Uterus (tissue), 4 donors: ENCODE measurements around the gene CELSR1. TPM values are rescaled to one million over a fixed set of nuclear protein-coding genes. Genes with fewer than 3 reads are reported as not detected.

Experiments
- DNase-seq, 2 donors: peaks; one replicate each; pipeline ENCODE4 v3.0.0-alpha.2; 2019 to 2020
- H3K27ac ChIP-seq, 2 donors: fragments of 200-600 bp; sonication (generic); 1 replicate in 1 of 2; 2 replicates in 1 of 2; pipeline ENCODE4 v1.5.1; 2016 to 2018
- H3K27me3 ChIP-seq, 2 donors: fragments of 200-600 bp; sonication (generic); one replicate each; pipeline ENCODE4 v1.5.1; 2018 to 2019; ENCODE audit warnings: control low read depth in 1 of 2
- H3K36me3 ChIP-seq, 2 donors: fragments of 200-600 bp; sonication (generic); one replicate each; pipeline ENCODE4 v1.5.1; 2019; ENCODE audit warnings: control low read depth in 1 of 2
- H3K4me1 ChIP-seq, 2 donors: fragments of 200-600 bp; sonication (generic); one replicate each; pipeline ENCODE4 v1.5.1; 2018 to 2019; ENCODE audit warnings: control low read depth in 1 of 2
- H3K4me3 ChIP-seq, 2 donors: fragments of 200-600 bp; sonication (generic); 1 replicate in 1 of 2; 2 replicates in 1 of 2; pipeline ENCODE4 v1.5.1; 2018 to 2019; ENCODE audit warnings: mild to moderate bottlenecking in 1 of 2
- H3K9me3 ChIP-seq, 2 donors: fragments of 200-600 bp; sonication (generic); one replicate each; pipeline ENCODE4 v1.5.1; 2019; ENCODE audit warnings: control low read depth in 1 of 2
- CTCF ChIP-seq, 4 experiments: fragments of 200-600 bp in 2 of 4; fragments of 450-650 bp in 2 of 4; sonication (generic) in 2 of 4; IDR thresholded peaks; one replicate each; pipeline ENCODE4 v1.5.1; 2016 to 2019; ENCODE audit warnings: antibody characterized with exemption in 4 of 4, mild to moderate bottlenecking in 2 of 4, moderate library complexity in 1 of 4
- POLR2A ChIP-seq, 2 donors: fragments of 450-650 bp; IDR thresholded peaks; one replicate each; pipeline ENCODE4 v1.6.1; 2016; ENCODE audit warnings: antibody characterized with exemption in 2 of 2, mild to moderate bottlenecking in 1 of 2, moderate library complexity in 1 of 2
- intact Hi-C: fragments of 100-400 bp; cut with DNase I; formaldehyde crosslinking; loops from one replicate; pipeline ENCODE4 v1.15.1; 2023; ENCODE audit warnings: low total_unique reads
- total RNA-seq, 4 donors: library from RNA; depleted of rRNA in 3 of 4; stranded (reverse); fragments of >200 nt in 3 of 4; gene quantifications; one replicate each; pipeline versions ENCODE4 v1.1.0 to v1.2.4, GENCODE V29; 2014 to 2023
- donor health status: DM: yes; HTN: yes; CAD: no.

The CELSR1 gene
- total RNA-seq, 4 donors from 2014 or later, result 1.5 to 15.8 (median 8.4) TPM

GRCh38 chr22:46446799-46447198, 90.6 kb downstream of the CELSR1 start:
- no peak for DNase-seq
- H3K27me3 ChIP-seq, result no peaks in the 10 kb centered on the region
- no peak for TF ChIP-seq POLR2A (IDR thresholded peaks at IDR 0.05)
- TF ChIP-seq CTCF (IDR thresholded peaks at IDR 0.05), result no peak
- H3K36me3 ChIP-seq, result no peaks in the 10 kb centered on the region
- intact Hi-C loops, result no loop called here
- no peaks in the 10 kb centered on the region for H3K4me1 ChIP-seq
- H3K27ac ChIP-seq, result no peak overlapping the region
- H3K4me3 ChIP-seq, result no peak overlapping the region
- no peaks in the 10 kb centered on the region for H3K9me3 ChIP-seq

GRCh38 chr22:46445771-46446420, 91.5 kb downstream of the CELSR1 start:
- DNase-seq, result no peak
- no peaks in the 10 kb centered on the region for H3K36me3 ChIP-seq
- no peaks in the 10 kb centered on the region for H3K27me3 ChIP-seq
- intact Hi-C loops, result no loop called here
- no peak overlapping the region for H3K27ac ChIP-seq
- H3K4me3 ChIP-seq, result no peak overlapping the region
- H3K9me3 ChIP-seq, result no peaks in the 10 kb centered on the region
- TF ChIP-seq POLR2A (IDR thresholded peaks at IDR 0.05) (no peak), CTCF (IDR thresholded peaks at IDR 0.05) (no peak)
- no peaks in the 10 kb centered on the region for H3K4me1 ChIP-seq

GRCh38 chr22:46444390-46444854, 93.0 kb downstream of the CELSR1 start:
- H3K4me3 ChIP-seq, result no peak overlapping the region
- H3K36me3 ChIP-seq, result no peaks in the 10 kb centered on the region
- no peak for DNase-seq
- TF ChIP-seq POLR2A (IDR thresholded peaks at IDR 0.05) (no peak), CTCF (IDR thresholded peaks at IDR 0.05) (no peak)
- H3K9me3 ChIP-seq, result no peaks in the 10 kb centered on the region
- H3K27ac ChIP-seq, result no peak overlapping the region
- no peaks in the 10 kb centered on the region for H3K4me1 ChIP-seq
- intact Hi-C loops, result no loop called here
- no peaks in the 10 kb centered on the region for H3K27me3 ChIP-seq

GRCh38 chr22:46443850-46444389, 93.5 kb downstream of the CELSR1 start:
- Histone ChIP-seq H3K4me1 (no peaks in the 10 kb centered on the region), H3K27me3 (no peaks in the 10 kb centered on the region), H3K9me3 (no peaks in the 10 kb centered on the region), H3K4me3 (no peak overlapping the region), H3K27ac (no peak overlapping the region), H3K36me3 (no peaks in the 10 kb centered on the region)
- TF ChIP-seq POLR2A (IDR thresholded peaks at IDR 0.05), result no peak
- no peak for TF ChIP-seq CTCF (IDR thresholded peaks at IDR 0.05)
- intact Hi-C loops, result no loop called here
- DNase-seq, result no peak

- H3K27me3 ChIP-seq, result no peaks in the 10 kb centered on the region
- intact Hi-C loops, result no loop called here
- TF ChIP-seq POLR2A (IDR thresholded peaks at IDR 0.05) (no peak), CTCF (IDR thresholded peaks at IDR 0.05) (no peak)
- no peaks in the 10 kb centered on the region for H3K9me3 ChIP-seq
- H3K36me3 ChIP-seq, result no peaks in the 10 kb centered on the region
- no peak overlapping the region for H3K4me3 ChIP-seq
- DNase-seq, result no peak
- no peaks in the 10 kb centered on the region for H3K4me1 ChIP-seq
- H3K27ac ChIP-seq, result no peak overlapping the region
These were observed 95.1 kb downstream of the CELSR1 start for GRCh38 chr22:46442217-46442853.
